HEK293 (cell line): ENCODE results near the gene TMEM60.

Source experiments
- MYNN ChIP-seq: fragments of 450-650 bp; formaldehyde crosslinking; IDR thresholded peaks from 2 replicates; pipeline ENCODE4 v1.5.1; 2016; ENCODE audit warnings: missing biosample characterization, missing genetic modification characterization, borderline replicate concordance
- YY1 ChIP-seq: fragments of 450-650 bp; formaldehyde crosslinking; IDR thresholded peaks from 2 replicates; pipeline ENCODE4 v1.5.1; 2018; ENCODE audit warnings: missing biosample characterization, missing genetic modification characterization
- ZNF311 ChIP-seq: fragments of 450-650 bp; formaldehyde crosslinking; IDR thresholded peaks from 2 replicates; pipeline ENCODE4 v1.5.1; 2017; ENCODE audit warnings: missing biosample characterization, missing genetic modification characterization, borderline replicate concordance
- ZNF423 ChIP-seq: fragments of 450-650 bp; formaldehyde crosslinking; IDR thresholded peaks from 2 replicates; pipeline ENCODE4 v1.5.1; 2016; ENCODE audit warnings: missing biosample characterization, missing genetic modification characterization
- ZNF501 ChIP-seq: fragments of 450-650 bp; formaldehyde crosslinking; IDR thresholded peaks from 2 replicates; pipeline ENCODE4 v1.5.1; 2016; ENCODE audit warnings: missing biosample characterization, missing genetic modification characterization
- TF ChIP-seq, protein P1 (sequence below): fragments of 450-650 bp; formaldehyde crosslinking; IDR thresholded peaks from 2 replicates; pipeline ENCODE4 v1.5.1; 2016; ENCODE audit warnings: missing biosample characterization, missing genetic modification characterization

- TF ChIP-seq ZNF311 (no peak), YY1 (tag by site-specific recombination) (no peak), MYNN (tag by site-specific recombination) (no peak), ZNF423 (tag by site-specific recombination) (no peak), ZNF501 (tag by site-specific recombination) (no peak)
- TF ChIP-seq, protein P1, sequence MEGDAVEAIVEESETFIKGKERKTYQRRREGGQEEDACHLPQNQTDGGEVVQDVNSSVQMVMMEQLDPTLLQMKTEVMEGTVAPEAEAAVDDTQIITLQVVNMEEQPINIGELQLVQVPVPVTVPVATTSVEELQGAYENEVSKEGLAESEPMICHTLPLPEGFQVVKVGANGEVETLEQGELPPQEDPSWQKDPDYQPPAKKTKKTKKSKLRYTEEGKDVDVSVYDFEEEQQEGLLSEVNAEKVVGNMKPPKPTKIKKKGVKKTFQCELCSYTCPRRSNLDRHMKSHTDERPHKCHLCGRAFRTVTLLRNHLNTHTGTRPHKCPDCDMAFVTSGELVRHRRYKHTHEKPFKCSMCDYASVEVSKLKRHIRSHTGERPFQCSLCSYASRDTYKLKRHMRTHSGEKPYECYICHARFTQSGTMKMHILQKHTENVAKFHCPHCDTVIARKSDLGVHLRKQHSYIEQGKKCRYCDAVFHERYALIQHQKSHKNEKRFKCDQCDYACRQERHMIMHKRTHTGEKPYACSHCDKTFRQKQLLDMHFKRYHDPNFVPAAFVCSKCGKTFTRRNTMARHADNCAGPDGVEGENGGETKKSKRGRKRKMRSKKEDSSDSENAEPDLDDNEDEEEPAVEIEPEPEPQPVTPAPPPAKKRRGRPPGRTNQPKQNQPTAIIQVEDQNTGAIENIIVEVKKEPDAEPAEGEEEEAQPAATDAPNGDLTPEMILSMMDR (tag by site-specific recombination) = no peak
These were observed 32.6 kb upstream of the TMEM60 start for GRCh38 chr7:77830649-77831355.
